Progenitor cell of endocrine pancreas (in vitro differentiated cells): Measurements from ENCODE around the gene ADARB1. TPM values are rescaled to one million over a fixed set of nuclear protein-coding genes. Genes with fewer than 3 reads are reported as not detected.

ENCODE experiments used
- DNase-seq: peaks from one replicate; pipeline ENCODE4 v3.0.0; 2021; ENCODE audit warnings: low spot score; ENCODE audit not compliant: unreplicated experiment
- H3K27ac Mint-ChIP-seq: 2 replicates; pipeline ENCODE4 v1.8.0; 2021; ENCODE audit warnings: mild to moderate bottlenecking, moderate library complexity, mixed read lengths
- H3K27me3 Mint-ChIP-seq: 2 replicates; pipeline ENCODE4 v1.8.0; 2021; ENCODE audit warnings: mixed read lengths
- H3K36me3 Mint-ChIP-seq: 2 replicates; pipeline ENCODE4 v1.8.0; 2022; ENCODE audit warnings: mixed read lengths; ENCODE audit not compliant: insufficient read depth
- H3K4me1 Mint-ChIP-seq: 2 replicates; pipeline ENCODE4 v1.8.0; 2021; ENCODE audit warnings: low read depth, mixed read lengths
- H3K4me3 Mint-ChIP-seq: 2 replicates; pipeline ENCODE4 v1.8.0; 2021; ENCODE audit warnings: low read depth, mild to moderate bottlenecking, moderate library complexity, mixed read lengths
- H3K9me3 Mint-ChIP-seq: 2 replicates; pipeline ENCODE4 v1.8.0; 2021; ENCODE audit warnings: low read depth, mixed read lengths
- total RNA-seq: library from RNA; stranded (reverse); gene quantifications from 2 replicates; pipeline ENCODE4 v1.2.1, GENCODE V29; 2021
- TF ChIP-seq, protein P1 (sequence below): fragments of 200-600 bp; sonication (generic); IDR thresholded peaks from one replicate; pipeline ENCODE4 v1.5.0; 2021; ENCODE audit warnings: antibody characterized with exemption, mild to moderate bottlenecking; ENCODE audit not compliant: unreplicated experiment

Gene ADARB1
- total RNA-seq, 1 donor from 2014 or later = 19.1 TPM

DNA sequence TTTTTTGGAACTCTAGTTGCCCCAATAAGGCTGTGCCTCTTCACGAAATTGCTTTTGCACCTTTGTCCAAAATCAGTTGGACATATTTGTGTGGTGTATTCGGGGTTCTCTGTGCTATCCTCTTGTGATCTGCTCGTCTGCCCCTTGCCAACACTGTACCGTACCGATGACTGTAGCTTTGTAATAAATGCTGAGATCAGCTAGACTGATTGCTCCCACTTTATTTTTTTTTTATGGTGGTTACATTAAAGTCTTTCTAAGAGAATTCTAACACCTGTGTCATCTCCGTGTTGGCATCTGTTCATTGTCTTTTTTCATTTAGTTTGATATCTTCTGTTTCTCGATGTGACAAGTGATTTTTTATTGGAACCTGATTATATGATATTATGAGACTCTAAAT, 94.1 kb downstream of the ADARB1 start:
- Mint-ChIP-seq H3K4me1 (no peaks in the 10 kb centered on the region), H3K4me3 (no peak overlapping the region), H3K36me3 (no peaks in the 10 kb centered on the region), H3K27me3 (no peaks in the 10 kb centered on the region), H3K9me3 (no peaks in the 10 kb centered on the region), H3K27ac (no peak overlapping the region)
- no peak for DNase-seq
- TF ChIP-seq, protein P1, sequence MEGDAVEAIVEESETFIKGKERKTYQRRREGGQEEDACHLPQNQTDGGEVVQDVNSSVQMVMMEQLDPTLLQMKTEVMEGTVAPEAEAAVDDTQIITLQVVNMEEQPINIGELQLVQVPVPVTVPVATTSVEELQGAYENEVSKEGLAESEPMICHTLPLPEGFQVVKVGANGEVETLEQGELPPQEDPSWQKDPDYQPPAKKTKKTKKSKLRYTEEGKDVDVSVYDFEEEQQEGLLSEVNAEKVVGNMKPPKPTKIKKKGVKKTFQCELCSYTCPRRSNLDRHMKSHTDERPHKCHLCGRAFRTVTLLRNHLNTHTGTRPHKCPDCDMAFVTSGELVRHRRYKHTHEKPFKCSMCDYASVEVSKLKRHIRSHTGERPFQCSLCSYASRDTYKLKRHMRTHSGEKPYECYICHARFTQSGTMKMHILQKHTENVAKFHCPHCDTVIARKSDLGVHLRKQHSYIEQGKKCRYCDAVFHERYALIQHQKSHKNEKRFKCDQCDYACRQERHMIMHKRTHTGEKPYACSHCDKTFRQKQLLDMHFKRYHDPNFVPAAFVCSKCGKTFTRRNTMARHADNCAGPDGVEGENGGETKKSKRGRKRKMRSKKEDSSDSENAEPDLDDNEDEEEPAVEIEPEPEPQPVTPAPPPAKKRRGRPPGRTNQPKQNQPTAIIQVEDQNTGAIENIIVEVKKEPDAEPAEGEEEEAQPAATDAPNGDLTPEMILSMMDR = no peak

DNA sequence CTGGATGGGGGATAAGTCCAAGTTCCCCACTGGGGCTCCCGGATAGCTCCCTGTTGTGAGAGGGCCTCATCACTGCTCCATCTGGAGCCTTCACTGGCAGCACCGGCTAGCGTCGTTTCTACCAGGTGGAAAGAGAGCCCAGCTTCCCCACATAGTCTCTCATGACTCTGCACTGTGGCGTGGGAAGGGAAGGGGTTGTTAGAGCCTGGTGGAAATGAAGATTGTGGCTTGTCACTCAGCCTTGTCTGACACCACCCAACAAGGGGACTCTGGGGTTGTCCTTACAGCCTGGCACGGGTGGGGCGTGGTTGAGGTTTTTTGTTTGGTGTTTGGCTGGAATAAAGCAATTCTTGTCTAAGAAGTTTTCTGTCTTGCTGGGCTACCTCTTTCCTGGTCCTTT, 94.6 kb downstream of the ADARB1 start:
- DNase-seq = no peak
- no peaks in the 10 kb centered on the region for H3K27me3 Mint-ChIP-seq
- no peak overlapping the region for H3K27ac Mint-ChIP-seq
- TF ChIP-seq, protein P1 = no peak
- no peaks in the 10 kb centered on the region for H3K9me3 Mint-ChIP-seq
- H3K4me3 Mint-ChIP-seq = no peak overlapping the region
- no peaks in the 10 kb centered on the region for H3K36me3 Mint-ChIP-seq
- H3K4me1 Mint-ChIP-seq = no peaks in the 10 kb centered on the region

GRCh38 chr21:45169682-45170081, 95.3 kb downstream of the ADARB1 start:
- Mint-ChIP-seq H3K27ac (peak overlapping the region; percentile 27), H3K4me1 (no peaks in the 10 kb centered on the region), H3K4me3 (no peak overlapping the region), H3K36me3 (no peaks in the 10 kb centered on the region), H3K27me3 (no peaks in the 10 kb centered on the region), H3K9me3 (no peaks in the 10 kb centered on the region)
- TF ChIP-seq, protein P1 = no peak
- no peak for DNase-seq

DNA sequence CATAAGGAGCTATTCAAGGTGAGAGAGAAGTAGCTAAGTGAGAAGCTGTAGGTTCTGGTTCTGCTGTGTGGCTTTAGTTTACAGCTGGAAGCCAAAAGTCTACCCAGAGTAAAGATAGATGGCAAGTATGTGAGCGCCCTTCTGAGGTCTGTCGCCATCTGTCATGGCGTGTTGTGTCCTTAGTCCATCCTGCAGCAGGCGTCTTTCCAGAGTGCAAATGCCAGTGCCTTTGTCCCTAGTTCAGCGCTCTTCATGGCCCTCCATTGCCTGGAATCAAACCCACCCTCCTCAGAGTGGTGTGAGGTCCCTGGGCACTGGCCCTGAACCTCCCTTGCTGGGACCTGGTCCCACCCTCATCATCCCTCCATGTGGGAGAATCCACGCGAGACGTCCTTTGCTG, 96.6 kb downstream of the ADARB1 start:
- no peak for DNase-seq
- TF ChIP-seq, protein P1 = no peak
- H3K27me3 Mint-ChIP-seq = no peaks in the 10 kb centered on the region
- H3K36me3 Mint-ChIP-seq = no peaks in the 10 kb centered on the region
- H3K27ac Mint-ChIP-seq = no peak overlapping the region
- H3K4me1 Mint-ChIP-seq = no peaks in the 10 kb centered on the region
- no peak overlapping the region for H3K4me3 Mint-ChIP-seq
- no peaks in the 10 kb centered on the region for H3K9me3 Mint-ChIP-seq

GRCh38 chr21:45172420-45172819, 98.0 kb downstream of the ADARB1 start:
- no peak for DNase-seq
- TF ChIP-seq, protein P1 = no peak
- Mint-ChIP-seq H3K36me3 (peaks cover 4% of the 10 kb centered on the region), H3K27ac (no peak overlapping the region), H3K9me3 (no peaks in the 10 kb centered on the region), H3K27me3 (no peaks in the 10 kb centered on the region), H3K4me3 (no peak overlapping the region), H3K4me1 (no peaks in the 10 kb centered on the region)
